Embryonic facial prominence (tissue), 1 donor: ENCODE results near the gene CILP.
"Not testable (repeated sequence)": the region's sequence is repeated elsewhere in the genome, so short reads cannot be mapped to it uniquely, and the experiment has no call there.

Experiments used
- DNase-seq: peaks from one replicate; pipeline ENCODE4 v3.0.0-alpha.2; 2016; ENCODE audit errors: extremely low spot score

The CILP gene, protein sequence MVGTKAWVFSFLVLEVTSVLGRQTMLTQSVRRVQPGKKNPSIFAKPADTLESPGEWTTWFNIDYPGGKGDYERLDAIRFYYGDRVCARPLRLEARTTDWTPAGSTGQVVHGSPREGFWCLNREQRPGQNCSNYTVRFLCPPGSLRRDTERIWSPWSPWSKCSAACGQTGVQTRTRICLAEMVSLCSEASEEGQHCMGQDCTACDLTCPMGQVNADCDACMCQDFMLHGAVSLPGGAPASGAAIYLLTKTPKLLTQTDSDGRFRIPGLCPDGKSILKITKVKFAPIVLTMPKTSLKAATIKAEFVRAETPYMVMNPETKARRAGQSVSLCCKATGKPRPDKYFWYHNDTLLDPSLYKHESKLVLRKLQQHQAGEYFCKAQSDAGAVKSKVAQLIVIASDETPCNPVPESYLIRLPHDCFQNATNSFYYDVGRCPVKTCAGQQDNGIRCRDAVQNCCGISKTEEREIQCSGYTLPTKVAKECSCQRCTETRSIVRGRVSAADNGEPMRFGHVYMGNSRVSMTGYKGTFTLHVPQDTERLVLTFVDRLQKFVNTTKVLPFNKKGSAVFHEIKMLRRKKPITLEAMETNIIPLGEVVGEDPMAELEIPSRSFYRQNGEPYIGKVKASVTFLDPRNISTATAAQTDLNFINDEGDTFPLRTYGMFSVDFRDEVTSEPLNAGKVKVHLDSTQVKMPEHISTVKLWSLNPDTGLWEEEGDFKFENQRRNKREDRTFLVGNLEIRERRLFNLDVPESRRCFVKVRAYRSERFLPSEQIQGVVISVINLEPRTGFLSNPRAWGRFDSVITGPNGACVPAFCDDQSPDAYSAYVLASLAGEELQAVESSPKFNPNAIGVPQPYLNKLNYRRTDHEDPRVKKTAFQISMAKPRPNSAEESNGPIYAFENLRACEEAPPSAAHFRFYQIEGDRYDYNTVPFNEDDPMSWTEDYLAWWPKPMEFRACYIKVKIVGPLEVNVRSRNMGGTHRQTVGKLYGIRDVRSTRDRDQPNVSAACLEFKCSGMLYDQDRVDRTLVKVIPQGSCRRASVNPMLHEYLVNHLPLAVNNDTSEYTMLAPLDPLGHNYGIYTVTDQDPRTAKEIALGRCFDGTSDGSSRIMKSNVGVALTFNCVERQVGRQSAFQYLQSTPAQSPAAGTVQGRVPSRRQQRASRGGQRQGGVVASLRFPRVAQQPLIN

GRCh38 chr15:65210770-65211481 lies at the start of gene CILP:
TSS of gene CILP (minus strand) at chr15:65211473. CDS start at chr15:65209755, 1,718 bp downstream.
- DNase-seq, result no peak

DNA sequence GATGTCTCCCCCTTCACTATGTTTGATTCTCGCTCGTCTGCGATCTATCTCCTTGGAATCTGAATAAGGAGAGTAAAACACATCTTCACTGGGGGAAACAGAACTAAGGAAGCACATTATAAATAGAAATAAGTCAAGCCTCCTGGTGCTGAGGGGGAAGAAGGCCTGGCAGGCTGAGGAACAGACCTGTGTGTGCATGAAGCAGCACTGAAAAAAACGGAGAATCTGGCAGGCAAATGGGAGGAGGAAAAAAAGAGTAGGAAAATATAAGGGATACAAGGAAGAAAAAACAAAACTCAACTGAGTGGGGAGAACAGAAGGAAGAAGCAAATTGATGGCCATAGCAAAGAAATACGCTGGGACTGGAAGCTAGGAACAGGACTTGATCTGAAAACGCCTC lies 49.7 kb upstream of the CILP start:
- DNase-seq, result no peak

DNA sequence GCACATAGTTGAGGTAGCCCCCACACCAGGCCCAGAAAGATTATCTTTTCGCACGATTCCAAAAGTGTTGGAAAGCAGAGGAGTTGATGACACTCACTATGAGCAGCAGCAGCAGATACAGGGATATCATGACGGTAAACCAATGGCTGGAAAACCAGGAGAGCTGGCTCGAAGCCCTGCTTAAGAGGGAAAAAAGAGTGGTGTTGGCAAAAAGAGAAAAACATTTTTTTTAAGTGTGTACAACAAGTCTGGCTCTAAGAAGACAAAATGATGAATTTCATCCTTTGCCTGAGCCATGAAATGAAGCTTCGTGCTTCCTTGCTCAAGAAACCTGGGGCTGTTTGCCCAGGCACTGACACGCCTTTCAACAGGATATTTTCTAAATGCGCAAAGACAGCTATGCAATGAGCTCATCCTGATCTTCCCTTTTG lies 48.1 kb upstream of the CILP start:
- DNase-seq, result no peak

DNA sequence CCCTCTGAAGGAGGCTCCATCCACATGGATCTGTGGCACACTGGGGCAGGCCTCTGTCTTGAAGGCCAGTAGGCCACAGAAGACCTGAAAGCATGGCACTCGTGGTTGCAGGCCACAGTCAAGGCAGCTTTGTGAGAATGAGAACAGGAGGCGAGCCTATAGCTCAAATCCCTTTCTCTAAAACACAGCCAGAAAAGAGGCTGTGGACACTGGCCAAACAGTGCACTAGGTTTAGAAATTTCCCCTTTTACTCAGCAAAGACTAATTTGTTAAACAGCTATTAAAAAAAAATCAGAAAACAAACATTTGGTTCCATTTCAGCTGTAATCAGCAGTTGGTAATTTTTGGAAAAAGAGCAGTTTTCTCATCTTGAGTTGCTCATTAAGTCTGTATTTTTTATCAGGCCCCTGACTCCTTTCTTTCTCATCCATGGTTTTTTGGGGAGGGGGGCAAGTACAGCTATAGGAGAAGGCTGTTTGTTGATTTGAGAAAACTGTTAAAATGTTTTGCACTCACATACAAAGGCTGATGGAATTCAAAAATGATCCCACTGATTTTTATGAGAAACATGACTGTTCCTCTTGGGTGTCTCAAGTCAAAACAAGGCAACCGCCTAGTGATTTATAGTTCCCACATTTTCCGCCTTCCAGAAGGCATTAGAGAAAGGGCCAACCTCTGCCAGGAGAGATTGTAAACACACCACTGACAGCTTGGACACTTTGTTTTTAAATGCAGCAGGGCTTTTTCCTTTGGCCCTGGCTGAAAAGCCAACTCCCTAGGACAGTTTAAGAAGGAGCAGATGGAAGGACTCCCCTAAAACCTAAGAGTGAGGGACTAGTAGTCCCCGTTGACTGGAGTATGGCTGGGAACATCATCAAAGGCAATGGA lies 47.3 kb upstream of the CILP start:
- no peak for DNase-seq

GRCh38 chr15:65255486-65256140 lies 44.3 kb upstream of the CILP start:
- DNase-seq, result no peak

DNA sequence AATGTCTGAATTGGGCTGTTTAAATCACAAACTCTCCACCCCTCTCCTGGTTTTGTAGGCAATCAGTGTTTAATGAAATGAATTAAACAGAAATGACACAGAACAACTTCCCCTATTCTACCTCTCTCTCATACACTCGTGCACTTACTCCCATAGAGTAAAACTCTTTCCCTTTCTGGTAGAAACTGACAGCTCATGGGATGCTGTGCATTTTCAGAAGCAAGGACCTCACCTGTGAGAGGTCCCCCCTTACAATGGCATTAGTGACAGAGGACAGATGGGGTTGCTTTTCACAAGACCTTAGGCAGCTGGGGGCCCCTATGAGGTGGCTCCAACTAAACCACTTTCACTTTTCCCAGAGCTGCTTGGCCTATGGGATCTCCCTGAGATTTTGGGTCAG lies 43.5 kb upstream of the CILP start:
- no peak for DNase-seq

DNA sequence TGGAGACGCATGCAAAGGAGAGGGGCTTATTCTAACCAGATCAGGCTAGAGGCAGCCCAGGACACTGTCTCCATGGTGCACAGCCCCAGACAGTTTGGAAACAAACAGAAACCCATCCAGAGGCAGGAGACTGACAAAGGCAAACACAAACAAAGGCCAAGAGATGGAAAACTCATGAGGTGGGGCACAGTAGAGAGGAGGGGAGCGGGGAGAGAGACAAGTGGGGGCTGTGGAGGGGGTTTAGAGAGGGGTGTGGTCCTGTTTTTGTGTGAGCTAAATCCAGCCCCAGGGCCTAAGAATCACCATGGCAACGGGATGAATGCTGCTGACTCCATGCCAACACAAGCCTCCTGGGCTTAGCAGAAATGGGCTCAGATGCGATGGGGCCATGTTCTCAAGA lies 43.1 kb upstream of the CILP start:
- DNase-seq, result no peak

DNA sequence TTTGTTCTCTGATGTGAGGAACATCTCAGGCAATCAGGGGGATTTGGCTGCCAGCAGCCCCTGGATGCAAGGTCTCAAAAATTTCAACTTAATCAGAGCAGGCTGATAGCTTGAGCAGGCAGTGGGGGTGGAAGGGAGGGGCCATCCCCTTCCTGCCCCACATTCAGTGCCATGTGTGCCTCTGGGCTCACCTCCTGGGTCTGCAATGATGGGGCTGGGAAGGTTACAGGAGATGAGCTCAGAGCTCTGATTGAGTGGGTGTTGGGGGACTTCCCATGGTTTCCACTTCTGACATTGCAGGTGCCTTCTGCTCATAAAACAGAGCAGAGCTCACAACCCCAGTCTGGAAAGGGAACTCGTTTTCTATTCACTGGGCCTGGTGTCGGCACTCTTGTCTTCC lies 38.4 kb upstream of the CILP start:
- DNase-seq, result no peak

DNA sequence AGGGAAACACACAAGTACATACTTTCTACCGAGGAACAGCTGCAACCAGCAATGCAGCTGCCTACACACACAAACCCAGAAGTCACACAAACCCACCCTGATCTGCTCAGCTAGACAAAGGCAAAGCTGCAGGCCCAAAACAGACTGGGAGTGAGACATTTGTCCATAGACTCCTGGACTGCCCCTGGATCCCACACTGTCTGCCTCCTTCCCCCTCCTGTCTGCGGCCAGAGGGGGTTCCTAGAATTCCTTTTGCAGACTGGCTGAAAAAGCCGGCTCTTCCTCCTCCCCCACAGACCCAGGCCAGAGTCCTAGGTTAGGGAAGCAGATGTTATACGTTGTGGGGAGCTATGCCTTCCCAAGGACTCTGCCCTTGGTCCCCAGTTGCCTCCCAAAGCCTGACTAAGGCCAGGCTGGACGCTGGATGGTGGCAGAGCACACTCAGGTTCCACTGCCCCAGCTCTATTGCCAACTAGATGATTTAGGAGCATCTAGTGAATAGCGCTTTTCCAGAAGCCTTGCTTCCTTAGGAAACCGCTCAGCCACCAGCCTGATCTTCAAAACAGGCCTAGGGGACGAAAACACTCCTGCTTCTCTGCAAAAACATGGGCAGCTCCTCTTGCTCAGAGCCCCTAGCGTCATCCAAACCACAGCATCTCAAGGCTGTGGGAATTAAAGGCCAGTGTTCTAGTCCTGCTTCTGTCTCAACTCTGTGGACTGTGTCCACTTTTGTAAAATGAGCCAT lies 37.4 kb upstream of the CILP start:
- no peak for DNase-seq

DNA sequence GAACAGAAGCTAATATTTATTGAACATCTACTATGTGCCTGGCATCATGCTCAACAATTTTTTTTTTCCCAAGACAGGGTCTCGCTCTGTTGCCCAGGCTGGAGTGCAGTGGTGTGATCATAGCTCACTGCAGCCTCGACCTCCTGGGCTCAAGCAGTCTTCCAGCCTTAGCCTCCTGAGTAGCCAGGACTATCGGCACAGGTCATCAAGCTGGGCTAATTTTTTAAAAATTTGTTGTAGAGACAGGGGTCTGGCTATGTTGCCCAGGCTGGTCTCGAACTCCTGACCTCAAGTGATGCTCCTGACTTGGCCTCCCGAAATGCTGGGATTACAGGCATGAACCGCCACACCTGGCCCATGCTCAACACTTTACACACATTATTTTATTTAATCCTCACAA lies 35.7 kb upstream of the CILP start:
- no peak for DNase-seq

GRCh38 chr15:65246026-65246714 lies 34.9 kb upstream of the CILP start:
- DNase-seq, result no peak

DNA sequence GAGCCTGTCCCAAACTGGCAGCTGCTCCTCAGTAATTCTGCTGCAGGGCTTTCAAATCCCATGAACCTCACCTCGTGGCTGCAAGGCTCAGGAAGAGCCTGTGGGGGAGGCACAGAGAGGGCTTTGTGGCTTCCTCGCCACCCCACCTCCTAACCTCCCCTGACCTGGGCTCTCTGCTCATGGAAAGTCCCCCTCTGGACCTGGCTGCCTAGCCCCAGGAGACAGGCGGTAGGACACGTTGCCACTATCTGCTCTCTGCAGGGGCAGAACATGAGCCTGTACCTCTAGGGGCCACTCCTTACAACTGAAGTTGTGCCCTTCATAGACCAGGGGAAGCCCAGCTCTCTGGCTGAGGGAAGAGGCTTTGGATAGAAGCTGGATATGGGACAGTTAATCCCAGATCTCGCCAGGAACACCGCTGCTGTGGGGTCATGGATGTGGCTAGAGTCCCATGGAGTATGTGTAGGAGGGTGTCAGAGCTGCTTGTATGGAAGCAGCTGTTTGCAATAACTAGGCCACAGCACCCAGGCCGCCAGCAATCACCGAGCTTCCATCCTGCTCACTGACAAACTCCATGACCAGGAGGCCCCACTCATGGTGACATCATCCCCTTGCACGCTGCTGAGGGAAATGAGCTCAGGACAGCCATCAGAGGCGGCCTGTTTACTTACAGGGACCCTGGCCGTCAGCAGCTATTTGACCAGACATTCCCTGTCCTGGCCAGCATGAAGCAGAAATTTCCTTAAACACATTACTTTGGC lies 34.0 kb upstream of the CILP start:
- no peak for DNase-seq

DNA sequence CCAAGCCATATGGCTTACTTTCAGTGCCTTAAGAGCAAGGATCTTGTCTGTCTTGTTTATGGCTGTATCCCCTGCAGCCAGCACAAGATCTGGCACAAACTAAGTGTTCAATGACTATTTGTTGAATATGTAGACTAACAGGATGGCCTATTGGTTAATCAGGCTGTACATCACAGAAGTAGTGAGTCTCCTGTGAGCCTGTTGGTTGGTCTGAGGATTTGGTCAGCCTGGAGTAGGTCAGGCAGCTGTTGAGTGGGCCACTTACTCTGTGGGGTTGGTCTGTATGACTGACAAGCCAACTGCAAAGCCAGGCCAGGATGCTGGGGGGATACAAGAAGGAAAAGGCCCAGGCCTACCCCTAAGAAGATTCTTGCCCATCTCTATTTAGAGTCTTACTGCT lies 33.4 kb upstream of the CILP start:
- no peak for DNase-seq

DNA sequence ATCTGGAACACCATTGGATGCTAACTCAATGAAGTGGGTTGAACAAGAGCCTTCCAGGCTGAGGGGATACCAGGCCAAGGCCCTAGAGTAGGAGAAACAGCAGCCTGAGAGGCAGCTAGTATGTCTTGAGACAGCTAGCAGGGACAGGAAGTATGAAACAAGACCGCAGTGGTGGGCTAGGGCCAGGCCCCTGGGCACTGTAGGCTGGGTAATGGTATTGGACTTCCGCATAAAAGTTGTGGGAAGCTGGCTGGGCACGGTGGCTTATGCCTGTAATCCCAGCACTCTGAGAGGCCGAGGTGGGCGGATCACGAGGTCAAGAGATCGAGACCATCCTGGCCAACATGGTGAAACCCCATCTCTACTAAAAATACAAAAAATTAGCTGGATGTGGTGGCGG lies 25.2 kb upstream of the CILP start:
- DNase-seq, result not testable (repeated sequence)

DNA sequence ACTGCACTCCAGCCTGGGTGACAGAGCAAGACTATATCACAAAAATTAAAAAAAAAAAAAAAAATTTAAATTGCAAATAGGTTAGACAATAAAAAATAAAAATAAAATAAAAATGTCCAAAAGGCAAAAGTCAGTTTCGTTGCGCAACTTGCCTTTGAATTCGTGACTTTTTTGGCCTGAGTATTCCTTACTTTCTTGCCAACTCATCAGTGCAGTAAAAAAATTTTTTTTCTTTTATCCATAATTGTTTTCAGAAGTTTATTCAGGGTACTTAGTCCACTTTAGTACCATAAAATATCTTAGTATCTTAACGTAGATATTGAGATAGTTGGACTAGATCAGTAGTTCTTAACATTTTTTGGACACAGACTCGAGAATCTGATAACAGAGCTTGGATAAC lies 22.4 kb upstream of the CILP start:
- no peak for DNase-seq

GRCh38 chr15:65232520-65232919 lies 21.2 kb upstream of the CILP start:
- no peak for DNase-seq

DNA sequence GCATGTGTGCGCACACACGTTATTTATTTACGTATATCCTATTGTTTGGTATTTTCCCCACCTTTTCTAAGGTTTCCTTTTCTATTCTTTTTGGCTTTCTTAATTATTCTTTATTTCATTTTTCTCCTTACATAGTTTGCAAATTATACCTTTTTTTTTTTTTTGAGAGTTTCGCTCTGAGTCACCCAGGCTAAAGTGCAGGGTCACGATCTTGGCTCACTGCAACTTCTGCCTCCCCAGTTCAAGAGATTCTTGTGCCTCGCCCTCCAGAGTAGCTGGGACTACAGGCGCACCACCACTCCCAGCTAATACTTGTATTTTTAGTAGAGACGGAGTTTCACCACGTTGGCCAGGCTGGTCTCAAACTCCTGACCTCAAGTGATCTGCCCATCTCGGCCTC lies 20.0 kb upstream of the CILP start:
- no peak for DNase-seq

GRCh38 chr15:65226901-65227300 lies 15.6 kb upstream of the CILP start:
- DNase-seq, result not testable (repeated sequence)
